HG02759 (cell line): ENCODE results near the gene MAP9.
"Not testable (repeated sequence)": the region's sequence is repeated elsewhere in the genome, so short reads cannot be mapped to it uniquely, and the experiment has no call there.

Experiments used
- ATAC-seq: cut with Tn5 transposase; IDR thresholded peaks from one replicate; pipeline ENCODE4 v1.9.1; 2021; ENCODE audit warnings: mild to moderate bottlenecking, moderate library complexity; ENCODE audit not compliant: unreplicated experiment

Gene MAP9

GRCh38 chr4:155376387-155377268 lies at the start of gene MAP9:
Gene MAP9 (minus strand): TSS chr4:155376965. CDS start chr4:155375850, 1,115 bp downstream.
- peak; percentile 97 for ATAC-seq

GRCh38 chr4:155424778-155425177 lies 48.0 kb upstream of the MAP9 start:
- not testable (repeated sequence) for ATAC-seq

GRCh38 chr4:155423671-155424070 lies 46.9 kb upstream of the MAP9 start:
- no peak for ATAC-seq

- ATAC-seq = no peak
Measured at GRCh38 chr4:155419266-155419665, 42.5 kb upstream of the MAP9 start.

- no peak for ATAC-seq
Measured at GRCh38 chr4:155415662-155416061, 38.9 kb upstream of the MAP9 start.

- ATAC-seq = no peak
Measured at GRCh38 chr4:155413451-155413850, 36.7 kb upstream of the MAP9 start.

- no peak for ATAC-seq
Measured at GRCh38 chr4:155411546-155411945, 34.8 kb upstream of the MAP9 start.

GRCh38 chr4:155408796-155409195 lies 32.0 kb upstream of the MAP9 start:
- no peak for ATAC-seq

GRCh38 chr4:155407480-155407879 lies 30.7 kb upstream of the MAP9 start:
- ATAC-seq = no peak

- ATAC-seq = no peak
Measured at GRCh38 chr4:155405059-155405458, 28.3 kb upstream of the MAP9 start.

GRCh38 chr4:155403886-155404285 lies 27.1 kb upstream of the MAP9 start:
- ATAC-seq = no peak

GRCh38 chr4:155402941-155403340 lies 26.2 kb upstream of the MAP9 start:
- no peak for ATAC-seq

GRCh38 chr4:155400893-155401292 lies 24.1 kb upstream of the MAP9 start:
- no peak for ATAC-seq

GRCh38 chr4:155399974-155400697 lies 23.4 kb upstream of the MAP9 start:
- no peak for ATAC-seq

- no peak for ATAC-seq
Measured at GRCh38 chr4:155392481-155393184, 15.9 kb upstream of the MAP9 start.

- ATAC-seq = no peak
Measured at GRCh38 chr4:155391932-155392331, 15.2 kb upstream of the MAP9 start.

GRCh38 chr4:155388162-155388561 lies 11.4 kb upstream of the MAP9 start:
- ATAC-seq = no peak

GRCh38 chr4:155383541-155383940 lies 6.8 kb upstream of the MAP9 start:
- no peak for ATAC-seq

- ATAC-seq = no peak
Measured at GRCh38 chr4:155377276-155377675, 511 bp upstream of the MAP9 start.

- no peak for ATAC-seq
Measured at GRCh38 chr4:155371432-155372043, 5.2 kb downstream of the MAP9 start.

- peak; percentile 82 for ATAC-seq
Measured at GRCh38 chr4:155367608-155368007, 9.2 kb downstream of the MAP9 start.
